ENCODE data around the gene MOCS1.

MOCS1 gene

DNA sequence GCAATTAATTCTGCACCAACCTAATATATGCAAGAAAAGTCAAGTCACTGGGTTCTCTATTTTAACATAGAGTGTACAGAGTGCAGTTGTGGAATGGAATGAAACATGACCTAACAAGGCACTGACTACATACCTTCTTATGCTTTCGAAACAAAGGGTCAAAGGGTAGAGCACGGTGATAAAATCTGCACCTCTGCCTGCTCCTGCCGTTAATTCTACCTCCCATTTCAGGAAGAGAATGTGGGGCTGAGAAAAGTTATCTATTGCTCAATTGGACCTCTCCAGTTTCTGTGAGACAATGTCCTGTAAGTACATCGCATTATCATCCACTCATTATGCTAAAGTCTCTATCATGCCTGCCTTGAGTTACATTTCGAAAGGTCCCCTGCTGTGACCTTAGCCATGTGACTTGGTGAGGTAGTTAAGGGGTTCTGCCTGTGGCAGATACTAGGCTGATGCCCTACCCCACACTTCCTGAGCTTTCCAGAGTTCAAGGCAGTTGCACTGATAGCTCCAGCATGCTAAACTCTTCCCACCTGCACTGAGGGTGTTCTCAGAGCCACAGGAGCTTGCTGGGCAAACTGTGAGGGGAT is 14.0 kb upstream of the MOCS1 start:
- DNase-seq (ENCODE audit: low read depth in 3 of 3): no peak

DNA sequence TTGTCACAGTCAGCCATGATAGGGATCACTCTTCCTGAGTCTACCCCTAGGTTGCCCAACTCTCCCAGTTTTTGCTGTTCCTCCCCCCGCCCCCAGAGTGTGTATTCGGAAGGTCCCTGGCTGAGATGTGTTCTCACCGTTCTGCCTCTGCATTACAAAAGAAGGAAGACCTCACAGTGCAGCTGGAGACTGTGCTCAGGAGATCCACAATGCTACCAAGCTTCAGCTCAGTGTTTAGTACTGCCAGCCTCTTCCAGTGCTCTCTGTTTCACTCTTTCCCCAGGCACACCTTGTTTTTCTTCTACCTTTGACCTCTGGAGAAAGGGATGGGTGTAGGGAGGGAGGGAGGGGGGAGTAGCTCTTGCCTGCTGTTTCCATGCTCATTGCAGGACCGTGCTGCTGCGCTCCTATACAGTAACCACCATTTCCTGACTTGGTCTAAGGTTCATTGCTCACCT is 13.4 kb upstream of the MOCS1 start:
- no peak for DNase-seq (ENCODE audit: low read depth in 3 of 3)

GRCh38 chr6:39945626-39946025 is 11.4 kb upstream of the MOCS1 start:
- no peak for DNase-seq (ENCODE audit: low read depth in 3 of 3)

DNA sequence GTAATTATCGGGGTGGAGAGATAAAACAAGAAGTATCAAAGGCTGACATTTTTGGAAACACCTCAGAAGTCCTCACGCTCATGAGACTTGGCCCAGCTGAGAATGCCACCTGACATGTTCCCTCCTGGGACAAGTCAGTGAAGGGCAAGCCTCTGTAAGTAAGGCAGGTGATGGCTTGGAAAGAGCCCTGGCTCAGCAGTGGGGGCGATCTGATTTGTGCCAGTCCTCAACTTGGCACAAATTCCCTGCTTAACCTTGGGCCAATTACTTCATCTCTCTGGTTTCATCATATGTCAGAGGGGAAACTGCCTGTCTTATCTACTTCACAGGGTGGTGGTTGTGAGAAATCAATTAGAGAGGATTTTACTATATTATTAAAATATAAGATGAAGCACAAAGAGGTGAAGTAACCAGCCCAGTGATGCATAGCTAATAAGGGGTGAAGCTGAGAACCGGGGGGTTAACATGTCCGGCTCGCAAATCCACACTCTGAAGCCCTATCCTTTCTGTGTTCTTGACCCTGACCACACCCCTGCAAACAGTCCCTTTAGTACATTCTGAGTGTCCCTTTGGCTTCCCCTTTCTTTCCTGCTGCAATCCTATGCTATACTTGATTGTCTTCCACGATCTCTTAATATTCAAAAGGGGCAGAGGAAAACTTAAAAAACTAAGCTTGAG is 8.8 kb upstream of the MOCS1 start:
- DNase-seq (ENCODE audit: low read depth in 3 of 3): no peak

GRCh38 chr6:39941820-39942219 is 7.6 kb upstream of the MOCS1 start:
- DNase-seq (ENCODE audit: low read depth in 3 of 3): no peak

DNA sequence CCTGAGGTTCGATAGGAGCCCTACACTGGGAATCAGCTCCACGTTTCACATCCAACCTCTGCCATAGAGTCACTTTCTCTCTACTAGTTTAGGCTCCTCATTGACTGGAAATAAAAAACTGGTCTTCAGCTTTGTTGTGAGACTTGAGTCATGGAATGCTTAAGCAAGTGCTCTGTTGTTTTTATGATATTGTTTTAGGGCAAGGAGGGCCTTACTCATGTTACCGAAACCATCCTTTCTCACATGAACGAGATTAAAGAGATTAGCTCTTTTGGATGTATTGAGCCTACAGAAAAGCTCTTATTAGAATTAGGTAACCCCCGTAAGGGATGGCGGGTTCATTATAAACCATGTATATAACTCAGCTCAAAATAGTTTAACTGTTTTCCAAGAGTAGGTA is 6.9 kb upstream of the MOCS1 start:
- DNase-seq (ENCODE audit: low read depth in 3 of 3): no peak

DNA sequence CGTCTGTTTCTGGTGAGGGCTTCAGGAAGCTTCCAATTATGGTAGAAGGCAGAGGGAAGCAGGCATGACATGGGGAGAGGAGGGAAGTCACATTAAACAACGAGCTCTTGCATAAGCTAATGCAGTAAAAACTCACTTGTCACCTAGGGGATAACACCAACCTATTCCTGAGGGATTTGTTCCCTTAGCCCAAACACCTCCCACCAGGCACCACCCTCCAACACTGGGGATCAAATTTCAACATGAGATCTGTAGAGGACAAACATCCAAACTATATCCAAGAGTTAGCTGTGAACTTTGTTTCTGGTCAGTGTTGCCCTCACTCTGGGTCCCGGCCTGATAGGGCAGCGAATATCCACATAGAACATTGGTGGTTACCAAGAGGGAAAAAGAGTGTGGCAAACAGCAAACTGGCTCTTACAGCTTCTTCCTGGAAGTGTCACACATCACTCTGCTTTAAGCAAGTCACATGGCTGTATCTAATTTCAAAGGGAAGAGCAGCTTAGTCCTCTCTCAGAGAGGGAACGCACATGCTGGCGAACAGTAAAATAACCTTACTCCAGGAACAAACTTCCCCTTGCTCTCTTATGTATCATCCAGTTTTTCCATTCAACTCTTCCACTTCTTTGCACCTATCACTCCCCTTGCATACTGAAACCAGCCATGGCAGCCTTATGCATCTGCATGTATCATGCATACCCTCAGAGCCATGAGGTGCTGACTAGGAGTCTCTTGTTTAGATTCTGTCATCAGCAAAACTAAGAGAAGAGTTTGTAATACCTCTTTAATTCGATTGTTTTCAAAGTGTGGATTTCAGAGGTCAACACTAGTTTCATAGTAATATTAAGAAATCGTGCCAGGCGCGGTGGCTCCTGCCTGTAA is 4.8 kb upstream of the MOCS1 start:
- no peak for DNase-seq (ENCODE audit: low read depth in 3 of 3)

DNA sequence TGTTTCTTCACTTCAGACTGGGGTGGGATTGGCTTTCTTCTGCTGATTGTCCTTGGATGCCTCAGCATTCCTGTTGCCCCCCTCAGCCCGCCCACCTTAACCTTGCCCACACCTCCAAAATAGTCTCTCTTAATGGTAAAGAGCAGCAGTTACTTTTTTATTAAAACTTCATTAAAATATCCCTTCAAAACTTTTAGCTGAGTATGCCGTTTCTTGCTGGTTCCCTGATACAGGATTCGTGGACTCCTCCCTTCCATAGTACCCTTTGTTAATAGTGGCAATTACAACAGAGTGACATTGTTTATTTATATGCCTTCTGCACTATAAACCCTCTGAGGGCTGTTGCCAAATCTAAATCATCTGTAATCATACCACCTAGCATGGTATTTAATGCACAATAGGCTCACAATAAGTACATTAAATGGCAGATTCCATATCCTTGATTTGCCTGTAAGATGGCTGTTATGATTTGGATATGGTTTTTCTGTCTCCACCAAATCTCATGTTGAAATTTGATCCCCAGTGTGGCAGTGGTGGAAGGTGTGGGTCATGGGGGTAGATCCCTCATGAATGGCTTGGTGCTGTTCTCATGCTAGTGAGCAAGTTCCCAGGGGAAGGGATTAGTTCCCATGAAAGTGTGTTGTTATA is 3.5 kb upstream of the MOCS1 start:
- no peak for DNase-seq (ENCODE audit: low read depth in 3 of 3)

DNA sequence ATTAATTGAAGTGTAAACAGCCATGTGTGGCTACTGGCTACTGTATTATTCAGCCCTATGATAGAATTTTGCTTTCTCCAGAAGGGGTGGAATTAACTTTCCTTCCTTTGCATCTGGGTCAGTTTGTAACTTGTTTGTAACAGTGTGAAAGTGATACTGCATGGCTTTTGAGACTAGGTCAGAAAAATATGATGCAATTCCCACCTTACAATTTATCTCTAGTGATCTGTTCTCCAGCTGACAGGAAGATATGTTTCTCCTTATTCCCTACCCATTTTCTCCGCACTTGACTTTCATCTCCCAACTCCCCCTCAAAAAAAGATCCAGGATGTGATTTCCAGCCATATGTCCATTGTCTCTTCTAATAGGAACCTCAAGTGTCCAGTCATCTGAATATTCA is 2.6 kb upstream of the MOCS1 start:
- DNase-seq (ENCODE audit: low read depth in 3 of 3): no peak

GRCh38 chr6:39935241-39935640 is 979 bp upstream of the MOCS1 start:
- no peak for DNase-seq (ENCODE audit: low read depth in 3 of 3)

DNA sequence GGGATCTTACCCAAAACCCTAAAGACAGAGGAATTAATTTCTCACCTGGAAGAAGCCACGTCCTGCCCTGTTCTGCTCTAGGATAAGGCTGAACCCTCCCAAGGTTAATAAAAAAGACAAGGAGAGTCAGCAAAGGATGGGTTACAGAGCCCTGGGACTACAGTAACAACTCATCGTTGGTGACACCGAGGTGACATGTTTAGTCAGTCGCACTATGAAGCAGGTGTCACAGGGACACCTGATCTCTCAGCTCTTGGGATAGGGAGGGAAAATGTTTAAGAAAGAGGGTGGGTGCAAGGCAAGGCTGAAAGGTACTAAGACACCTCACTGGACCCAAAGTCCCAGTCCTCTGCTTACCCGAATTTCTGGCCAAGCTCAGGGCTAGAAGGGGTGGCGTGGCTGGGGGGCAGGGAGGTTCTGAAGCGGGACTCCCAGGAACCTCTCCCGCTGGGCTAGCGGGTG is 562 bp downstream of the MOCS1 start:
- DNase-seq (ENCODE audit: low read depth in 3 of 3): no peak

GRCh38 chr6:39932386-39932910 is 1.8 kb downstream of the MOCS1 start:
- no peak for DNase-seq (ENCODE audit: low read depth in 3 of 3)

DNA sequence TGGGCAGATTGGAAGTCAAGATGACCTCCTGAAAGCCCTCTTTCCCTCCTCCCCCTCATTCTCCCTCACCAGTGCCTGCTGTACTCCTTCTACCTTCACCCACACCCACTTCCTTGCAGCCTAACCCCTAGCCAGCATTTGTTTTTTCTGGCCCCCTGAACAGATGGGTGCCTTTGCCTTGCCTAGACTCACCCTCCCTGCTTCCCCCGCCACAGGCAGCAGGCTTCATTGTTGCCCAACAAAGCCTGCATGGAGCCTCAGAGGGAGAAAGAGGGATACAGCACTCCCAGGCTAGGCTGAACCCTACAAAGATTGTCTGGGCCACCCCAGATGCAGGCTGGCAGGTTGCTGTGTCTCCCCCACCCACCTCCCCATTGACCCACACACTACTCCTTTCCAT is 2.7 kb downstream of the MOCS1 start:
- DNase-seq (ENCODE audit: low read depth in 3 of 3): no peak

DNA sequence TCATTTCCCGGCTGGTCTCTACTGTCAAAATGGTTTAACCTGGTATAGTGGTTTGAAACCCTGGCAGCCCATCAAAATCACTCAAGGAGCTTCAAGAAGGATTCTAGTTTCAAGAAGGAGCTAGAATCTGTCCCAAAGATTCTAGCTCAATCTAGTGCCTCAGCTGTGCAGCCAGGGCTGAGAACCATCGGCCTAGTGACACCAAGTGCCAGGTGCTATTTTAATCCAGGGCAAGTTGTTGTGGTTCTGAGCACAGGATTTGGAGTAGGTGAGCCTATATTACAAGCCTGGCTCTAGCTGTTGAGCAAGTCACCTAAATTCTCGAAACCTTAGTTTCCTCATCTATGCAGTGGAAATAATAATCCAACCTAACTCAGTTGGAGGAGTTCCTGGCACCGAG is 3.7 kb downstream of the MOCS1 start:
- no peak for DNase-seq (ENCODE audit: low read depth in 3 of 3)

- no peak for DNase-seq (ENCODE audit: low read depth in 3 of 3)
Observed at GRCh38 chr6:39929733-39930461, 4.4 kb downstream of the MOCS1 start.

- DNase-seq (ENCODE audit: low read depth in 3 of 3): no peak
Observed at GRCh38 chr6:39929039-39929732, 5.1 kb downstream of the MOCS1 start.

DNA sequence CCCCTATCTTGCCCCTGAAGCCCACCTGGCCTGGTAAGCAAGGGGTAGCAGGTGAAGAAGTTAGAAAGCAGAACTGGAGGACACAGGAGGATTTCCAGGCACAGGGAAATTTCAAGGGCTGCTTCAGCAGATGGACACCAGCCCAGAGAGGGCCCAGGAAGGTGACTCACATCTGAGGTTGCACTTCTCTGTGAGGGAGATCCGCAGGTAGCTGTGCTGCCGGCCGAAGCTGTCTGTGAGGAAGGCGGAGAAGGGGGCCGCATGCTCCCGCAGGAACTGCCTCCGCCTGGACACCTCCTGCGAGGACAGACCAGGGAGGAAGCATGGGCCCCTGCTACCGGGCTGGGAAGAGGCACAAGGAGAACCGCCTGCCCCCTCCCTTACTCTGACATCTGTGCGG is 7.1 kb downstream of the MOCS1 start:
- DNase-seq (ENCODE audit: low read depth in 3 of 3): no peak

DNA sequence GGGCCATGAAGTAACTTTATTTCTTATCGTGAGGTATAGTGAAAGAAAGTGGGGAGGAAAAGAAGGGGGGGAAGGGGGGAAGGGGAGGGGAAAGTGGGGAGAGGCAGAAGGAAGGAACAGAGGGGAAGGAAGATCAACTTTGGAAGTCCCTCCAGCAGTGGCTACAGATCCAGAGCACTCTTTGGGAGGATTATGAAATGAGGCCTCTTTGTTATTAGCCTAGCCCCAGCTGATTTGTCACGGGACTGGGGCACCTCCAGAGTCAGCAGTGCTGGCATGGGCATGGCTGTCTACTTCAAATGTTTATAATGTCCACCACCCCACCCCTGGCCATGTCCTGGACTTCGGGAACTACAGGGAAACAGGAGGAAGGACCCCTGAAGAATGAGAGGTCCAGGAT is 7.6 kb downstream of the MOCS1 start:
- no peak for DNase-seq (ENCODE audit: low read depth in 3 of 3)

- no peak for DNase-seq (ENCODE audit: low read depth in 3 of 3)
Observed at GRCh38 chr6:39925931-39926290, 8.4 kb downstream of the MOCS1 start.

- no peak for DNase-seq (ENCODE audit: low read depth in 3 of 3)
Observed at GRCh38 chr6:39925191-39925930, 8.9 kb downstream of the MOCS1 start.

All from stimulated activated CD4-positive, alpha-beta T cell treated with anti-CD3 and anti-CD28 coated beads, TNF-alpha, amount 100 ng/mL, for 24 hours (primary cell).